Testis (tissue), 3 donors: Measurements from ENCODE around the gene CYP24A1. TPM values are rescaled to one million over a fixed set of nuclear protein-coding genes. Genes with fewer than 3 reads are reported as not detected.

Source experiments
- DNase-seq: peaks from one replicate; pipeline ENCODE4 v3.0.0-alpha.2; 2019
- H3K27ac ChIP-seq, 2 donors: fragments of 200-600 bp; sonication (generic); one replicate each; pipeline ENCODE4 v1.5.1; 2019
- H3K27me3 ChIP-seq: fragments of 200-600 bp; sonication (generic); one replicate; pipeline ENCODE4 v1.5.1; 2019
- H3K36me3 ChIP-seq: fragments of 200-600 bp; sonication (generic); one replicate; pipeline ENCODE4 v1.5.1; 2017; ENCODE audit warnings: low read depth; ENCODE audit errors: missing control alignments
- H3K4me1 ChIP-seq: fragments of 200-600 bp; sonication (generic); one replicate; pipeline ENCODE4 v1.5.1; 2019
- H3K4me3 ChIP-seq, 2 donors: fragments of 200-600 bp; sonication (generic); one replicate each; pipeline ENCODE4 v1.5.1; 2017 to 2019
- H3K9me3 ChIP-seq: fragments of 200-600 bp; sonication (generic); one replicate; pipeline ENCODE4 v1.5.1; 2017
- CTCF ChIP-seq, 3 experiments: fragments of 450-650 bp in 2 of 3; fragments of 200-600 bp in 1 of 3; sonication (generic) in 1 of 3; IDR thresholded peaks; one replicate each; pipeline ENCODE4 v1.5.1; 2016 to 2019; ENCODE audit warnings: antibody characterized with exemption in 3 of 3, mild to moderate bottlenecking in 2 of 3, moderate library complexity in 1 of 3
- POLR2A ChIP-seq: fragments of 450-650 bp; IDR thresholded peaks from one replicate; pipeline ENCODE4 v1.6.1; 2017; ENCODE audit warnings: antibody characterized with exemption, mild to moderate bottlenecking, moderate library complexity
- whole genome bisulfite sequencing, 2 donors: methylation state at CpG; one replicate each; pipeline ENCODE4 v1.1.5; 2018; 5-methylcytosine and 5-hydroxymethylcytosine counted together
- intact Hi-C: fragments of 100-400 bp; cut with DNase I; formaldehyde crosslinking; loops from one replicate; pipeline ENCODE4 v1.15.1; 2023; ENCODE audit warnings: low total_unique reads
- polyA plus RNA-seq: library from polyadenylated mRNA; stranded (reverse); fragments of 350-450 nt; fragmentation: Illumina TruSeq; extraction: RNeasy Lipid Tissue Mini Kit (QIAGEN cat#74804); gene quantifications from one replicate; pipeline ENCODE4 v1.2.3, GENCODE V29; 2014; ENCODE audit warnings: low read depth, low replicate concordance; ENCODE audit not compliant: insufficient read depth
- total RNA-seq, 2 donors: library from RNA; depleted of rRNA; stranded (reverse); fragments of >200 nt; gene quantifications; one replicate each; pipeline ENCODE4 v1.2.3, GENCODE V29; 2016

The CYP24A1 gene
- total and polyA plus RNA-seq, 3 donors from 2014 or later, result 0.43 to 0.94 TPM; not detected in 1

- H3K27ac ChIP-seq, result no peak overlapping the region
- WGBS, 2 donors, result 78 to 79% methylated on average over 9 of the region's 9 CpGs
- H3K9me3 ChIP-seq, result no peaks in the 10 kb centered on the region
- no peaks in the 10 kb centered on the region for H3K36me3 ChIP-seq
- TF ChIP-seq POLR2A (no peak), CTCF (IDR thresholded peaks at IDR 0.05) (no peak)
- H3K4me3 ChIP-seq, result no peak overlapping the region
- no peak for DNase-seq
- no peaks in the 10 kb centered on the region for H3K27me3 ChIP-seq
- intact Hi-C loops, result no loop called here
- no peaks in the 10 kb centered on the region for H3K4me1 ChIP-seq
These were observed 55.4 kb downstream of the CYP24A1 start for GRCh38 chr20:54118220-54119001.

GRCh38 chr20:54116550-54117235 is 57.1 kb downstream of the CYP24A1 start:
- Histone ChIP-seq H3K4me1 (no peaks in the 10 kb centered on the region), H3K4me3 (no peak overlapping the region), H3K27ac (no peak overlapping the region), H3K36me3 (no peaks in the 10 kb centered on the region), H3K9me3 (no peaks in the 10 kb centered on the region), H3K27me3 (no peaks in the 10 kb centered on the region)
- 86 to 93% methylated on average over 4 of the region's 4 CpGs for WGBS, 2 donors
- intact Hi-C loops, result no loop called here
- no peak for DNase-seq
- TF ChIP-seq POLR2A, result no peak
- no peak for TF ChIP-seq CTCF (IDR thresholded peaks at IDR 0.05)

DNA sequence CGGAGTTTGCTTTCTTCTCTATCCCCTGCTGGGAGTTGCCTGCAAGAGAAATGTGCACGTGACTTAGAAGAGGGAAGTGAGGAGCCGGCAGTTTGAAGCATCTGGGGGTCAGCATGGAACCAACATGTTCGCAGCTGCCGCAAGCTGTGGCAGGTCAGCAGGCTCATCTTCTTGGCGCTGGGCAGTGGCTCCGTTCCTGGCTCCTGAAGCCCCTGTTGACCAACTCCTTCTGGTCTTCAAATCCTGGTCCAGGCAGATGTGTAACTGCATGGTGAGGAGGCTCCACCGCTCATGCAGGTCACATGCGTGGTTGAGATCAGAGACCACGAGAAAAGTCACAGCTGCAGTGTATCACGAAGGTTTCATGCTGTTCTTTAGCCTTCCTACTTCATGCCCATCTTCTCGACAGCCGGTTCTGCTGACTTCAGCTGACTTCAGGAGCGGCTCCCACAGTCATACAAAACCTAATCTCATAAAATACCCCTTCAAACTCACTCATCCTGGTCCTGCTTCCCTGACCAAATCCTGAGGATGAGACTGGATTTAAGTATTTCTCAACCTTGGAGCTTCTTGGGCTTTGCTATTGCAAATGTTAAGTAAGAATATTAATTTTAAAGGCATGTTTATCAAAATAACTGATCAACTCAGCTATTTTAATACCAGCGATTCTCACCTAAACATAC is 58.5 kb downstream of the CYP24A1 start:
- no peak for DNase-seq
- Histone ChIP-seq H3K4me3 (no peak overlapping the region), H3K9me3 (no peaks in the 10 kb centered on the region), H3K36me3 (no peaks in the 10 kb centered on the region), H3K4me1 (no peaks in the 10 kb centered on the region), H3K27ac (no peak overlapping the region), H3K27me3 (no peaks in the 10 kb centered on the region)
- TF ChIP-seq POLR2A (no peak), CTCF (IDR thresholded peaks at IDR 0.05) (no peak)
- intact Hi-C loops, result no loop called here
- WGBS, 2 donors, result 79 to 85% methylated on average over 12 to 15 of the region's 15 CpGs

- H3K27ac ChIP-seq, result no peak overlapping the region
- no peak for DNase-seq
- H3K9me3 ChIP-seq, result no peaks in the 10 kb centered on the region
- H3K36me3 ChIP-seq, result no peaks in the 10 kb centered on the region
- TF ChIP-seq CTCF (IDR thresholded peaks at IDR 0.05), result no peak
- TF ChIP-seq POLR2A, result no peak
- H3K4me3 ChIP-seq, result no peak overlapping the region
- 69 to 73% methylated on average over 2 of the region's 2 CpGs for WGBS, 2 donors
- H3K4me1 ChIP-seq, result no peaks in the 10 kb centered on the region
- intact Hi-C loops, result no loop called here
- H3K27me3 ChIP-seq, result no peaks in the 10 kb centered on the region
These were observed 59.7 kb downstream of the CYP24A1 start for GRCh38 chr20:54114109-54114508.
